ENCODE measurements around the gene SET.
A peak's percentile ranks its signal among the peaks of the same experiment; 100 is the strongest.
"Not testable (repeated sequence)": the region's sequence is repeated elsewhere in the genome, so short reads cannot be mapped to it uniquely, and the experiment has no call there.

Gene SET, protein sequence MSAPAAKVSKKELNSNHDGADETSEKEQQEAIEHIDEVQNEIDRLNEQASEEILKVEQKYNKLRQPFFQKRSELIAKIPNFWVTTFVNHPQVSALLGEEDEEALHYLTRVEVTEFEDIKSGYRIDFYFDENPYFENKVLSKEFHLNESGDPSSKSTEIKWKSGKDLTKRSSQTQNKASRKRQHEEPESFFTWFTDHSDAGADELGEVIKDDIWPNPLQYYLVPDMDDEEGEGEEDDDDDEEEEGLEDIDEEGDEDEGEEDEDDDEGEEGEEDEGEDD

DNA sequence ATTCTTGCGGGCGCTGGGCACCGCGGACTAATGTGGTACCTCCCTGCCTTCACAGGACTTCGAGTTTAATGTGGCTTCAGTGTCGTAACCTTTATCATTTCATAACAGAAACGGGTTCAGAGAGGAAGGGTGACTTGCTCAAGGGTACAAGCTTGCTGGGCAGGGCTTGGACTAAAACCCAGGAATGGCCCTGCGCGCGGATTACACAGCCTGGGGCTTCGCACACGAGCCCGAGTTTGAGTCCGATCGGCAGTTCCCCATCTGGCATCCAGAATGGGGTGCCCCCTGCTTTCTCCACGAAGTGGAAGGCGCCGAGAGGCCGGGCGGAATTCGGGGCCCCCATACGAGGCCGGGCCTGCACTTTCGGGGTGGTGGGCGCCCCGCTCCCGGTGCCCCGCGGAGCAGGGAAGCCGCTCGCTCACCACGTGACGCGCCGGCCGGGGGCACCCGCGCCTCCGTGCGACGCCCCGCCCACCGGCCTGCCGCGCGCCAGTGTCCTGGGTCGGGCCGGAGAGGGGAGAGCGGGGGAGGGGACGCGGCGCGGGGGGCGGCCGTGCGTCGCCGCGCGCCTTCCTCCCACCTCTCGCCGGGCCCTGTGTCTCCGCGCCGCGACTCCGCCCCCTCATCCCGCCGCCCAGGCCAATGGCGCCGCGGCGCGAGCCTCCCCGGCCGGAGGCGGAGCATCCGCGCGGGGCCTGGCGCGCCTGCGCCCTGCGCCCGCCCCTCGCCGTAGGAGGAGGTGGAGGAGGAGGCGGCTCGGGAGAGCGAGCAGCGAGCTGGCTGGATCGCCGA lies at the start of gene SET:
SET (plus strand) TSS at position 722 of the 792 bp plus-strand sequence. CDS start 361 bp downstream, outside the sequence.
- DNase-seq (ENCODE audit: low read depth): peak; percentile 49

DNA sequence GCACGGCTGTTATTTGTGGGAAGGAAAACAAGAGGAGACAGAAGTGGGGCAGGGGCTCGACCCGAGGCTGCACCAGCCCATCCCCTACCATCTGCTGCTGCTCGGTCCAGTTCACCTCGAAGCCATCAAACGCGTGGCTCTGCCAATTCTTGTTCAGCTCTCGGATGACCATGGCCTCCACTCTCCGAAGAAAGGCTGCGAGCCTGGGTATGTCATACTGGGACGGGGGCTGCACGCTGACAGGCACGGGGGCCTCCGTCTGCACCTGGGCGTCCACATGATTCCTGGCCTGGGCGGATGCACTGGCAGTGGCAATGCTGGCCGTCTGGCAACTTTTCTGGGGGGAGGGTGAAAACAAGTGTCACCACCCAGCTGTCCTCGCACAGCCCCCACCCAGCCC lies 48.4 kb upstream of the SET start:
- DNase-seq (ENCODE audit: low read depth): no peak

DNA sequence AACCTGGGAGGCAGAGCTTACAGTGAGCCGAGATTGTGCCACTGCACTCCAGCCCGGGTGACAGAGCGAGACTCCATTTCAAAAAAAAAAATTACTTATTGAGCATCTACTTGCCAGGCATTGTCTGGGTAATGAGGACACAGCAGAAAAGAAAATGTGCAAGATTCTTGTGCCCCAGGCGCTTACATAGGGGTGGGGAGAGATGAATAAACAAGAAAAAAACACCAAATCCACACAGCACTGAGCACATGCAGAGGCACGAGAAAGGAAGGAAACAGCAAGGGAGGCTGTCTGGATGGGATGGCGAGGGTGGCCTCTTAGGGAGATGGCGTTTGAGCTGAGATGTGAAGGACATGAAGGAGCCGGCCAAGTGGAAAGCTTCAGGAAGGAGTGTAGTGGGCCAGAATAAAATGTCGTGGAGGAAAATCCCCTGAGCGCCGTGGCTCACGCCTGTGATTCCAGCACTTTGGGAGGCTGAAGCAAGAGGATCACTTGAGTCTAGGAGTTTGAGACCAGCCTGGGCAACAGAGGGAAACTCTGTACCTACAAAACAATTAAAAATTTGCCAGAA lies 46.3 kb upstream of the SET start:
- no peak for DNase-seq (ENCODE audit: low read depth)

DNA sequence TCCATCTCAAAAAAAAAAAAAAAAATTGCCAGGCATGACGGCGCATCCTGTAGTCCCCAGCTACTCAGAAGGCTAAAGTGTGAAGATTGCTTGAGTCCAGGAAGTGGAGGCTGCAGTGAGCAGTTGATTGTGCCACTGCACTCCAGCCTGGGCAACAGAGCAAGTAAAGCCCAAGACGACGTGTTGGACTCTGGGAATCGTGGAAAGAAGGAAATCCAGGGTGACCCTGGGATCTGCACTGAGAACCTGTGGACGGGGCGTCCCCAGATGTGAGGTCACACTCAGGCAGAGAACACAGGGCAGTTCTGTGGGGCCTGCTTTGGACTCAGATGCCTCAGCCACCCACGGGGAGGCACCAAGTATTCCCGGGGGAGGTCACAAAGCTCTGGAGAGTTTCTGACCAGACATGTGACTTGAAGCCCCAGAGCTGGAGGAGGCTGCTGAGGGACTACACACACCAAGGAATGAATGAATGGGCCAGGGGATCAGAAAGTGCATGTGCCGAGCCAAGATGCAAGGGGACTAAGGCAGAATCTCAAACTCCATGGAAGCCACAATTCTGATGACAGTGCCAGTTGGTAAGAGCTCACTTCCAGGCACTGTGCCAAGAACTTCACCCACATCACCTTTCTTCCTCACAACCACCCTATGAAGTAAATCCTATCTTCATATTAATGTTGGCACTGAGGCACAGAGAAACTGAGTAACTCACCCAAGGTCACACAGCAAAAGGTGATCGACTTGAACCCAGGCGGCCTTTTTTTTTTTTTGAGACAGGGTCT lies 45.3 kb upstream of the SET start:
- no peak for DNase-seq (ENCODE audit: low read depth)

DNA sequence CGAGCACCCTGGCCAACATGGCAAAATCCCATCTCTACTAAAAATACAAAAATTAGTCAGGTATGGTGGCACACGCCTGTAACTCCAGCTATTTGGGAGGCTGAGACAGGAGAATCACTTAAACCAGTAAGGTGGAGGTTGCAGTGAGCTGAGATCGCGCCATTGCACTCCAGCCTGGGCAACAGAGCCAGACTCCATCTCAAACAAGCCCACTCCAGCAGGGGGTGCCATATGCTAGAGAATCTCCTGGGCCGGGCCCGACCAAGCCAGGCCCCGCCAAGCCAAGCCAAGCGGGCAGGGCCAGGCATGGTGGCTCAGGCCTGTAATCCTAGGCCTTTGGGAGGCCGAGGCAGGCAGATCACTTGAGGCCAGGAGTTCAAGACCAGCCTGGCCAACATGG lies 40.8 kb upstream of the SET start:
- DNase-seq (ENCODE audit: low read depth): not testable (repeated sequence)

DNA sequence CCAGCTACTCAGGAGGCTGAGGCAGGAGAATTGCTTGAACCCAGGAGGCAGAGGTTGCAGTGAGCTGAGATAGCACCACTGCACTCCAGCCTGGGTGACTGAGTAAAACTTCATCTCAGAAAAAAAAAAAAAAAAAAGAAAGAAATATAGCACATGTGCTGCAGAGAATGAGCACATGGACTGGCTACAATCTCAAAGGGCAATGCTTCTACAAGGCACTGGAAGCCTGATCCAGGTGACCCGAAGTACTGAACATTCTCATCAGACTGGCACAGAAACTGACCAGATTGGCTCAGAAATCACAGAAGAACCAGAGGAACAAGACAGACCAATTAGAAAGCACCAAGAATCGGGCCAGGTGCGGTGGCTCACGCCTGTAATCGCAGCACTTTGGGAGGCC lies 37.2 kb upstream of the SET start:
- DNase-seq (ENCODE audit: low read depth): no peak

DNA sequence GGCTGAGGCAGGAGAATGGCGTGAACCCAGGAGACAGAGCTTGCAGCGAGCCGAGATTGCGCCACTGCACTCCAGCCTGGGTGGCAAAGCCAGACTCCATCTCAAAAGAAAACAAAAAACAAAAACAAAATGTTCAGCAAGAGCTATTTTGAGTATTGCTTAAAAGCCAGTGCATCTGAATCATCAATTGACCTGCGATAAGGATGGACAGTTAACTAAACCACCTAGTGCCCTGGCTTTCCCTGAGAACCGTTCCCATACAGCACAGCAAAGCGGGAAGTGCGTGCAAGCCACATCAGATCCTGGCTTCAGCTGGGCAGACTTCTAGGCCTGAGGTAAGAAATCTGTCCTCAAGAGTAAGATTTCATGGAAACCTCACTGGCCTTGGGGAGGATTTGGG lies 35.1 kb upstream of the SET start:
- no peak for DNase-seq (ENCODE audit: low read depth)

DNA sequence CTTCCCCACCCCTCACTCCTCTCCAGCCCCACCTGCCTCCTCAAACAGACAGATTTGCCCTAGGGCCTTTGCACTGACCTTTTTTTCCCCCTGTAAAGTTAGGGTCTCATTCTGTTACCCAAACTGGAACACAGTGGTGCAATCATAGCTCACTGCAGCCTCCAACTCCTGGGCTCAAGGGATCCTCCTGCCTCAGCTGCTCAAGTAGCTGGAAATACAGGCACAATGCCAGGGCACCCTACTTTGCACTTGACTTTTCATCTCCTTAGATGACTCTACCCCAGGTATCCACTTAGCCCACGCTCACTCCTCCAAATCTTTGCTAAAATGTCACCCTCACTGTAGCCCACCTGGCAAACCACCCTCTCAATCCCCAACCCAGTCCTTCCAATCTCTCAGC lies 34.5 kb upstream of the SET start:
- no peak for DNase-seq (ENCODE audit: low read depth)

DNA sequence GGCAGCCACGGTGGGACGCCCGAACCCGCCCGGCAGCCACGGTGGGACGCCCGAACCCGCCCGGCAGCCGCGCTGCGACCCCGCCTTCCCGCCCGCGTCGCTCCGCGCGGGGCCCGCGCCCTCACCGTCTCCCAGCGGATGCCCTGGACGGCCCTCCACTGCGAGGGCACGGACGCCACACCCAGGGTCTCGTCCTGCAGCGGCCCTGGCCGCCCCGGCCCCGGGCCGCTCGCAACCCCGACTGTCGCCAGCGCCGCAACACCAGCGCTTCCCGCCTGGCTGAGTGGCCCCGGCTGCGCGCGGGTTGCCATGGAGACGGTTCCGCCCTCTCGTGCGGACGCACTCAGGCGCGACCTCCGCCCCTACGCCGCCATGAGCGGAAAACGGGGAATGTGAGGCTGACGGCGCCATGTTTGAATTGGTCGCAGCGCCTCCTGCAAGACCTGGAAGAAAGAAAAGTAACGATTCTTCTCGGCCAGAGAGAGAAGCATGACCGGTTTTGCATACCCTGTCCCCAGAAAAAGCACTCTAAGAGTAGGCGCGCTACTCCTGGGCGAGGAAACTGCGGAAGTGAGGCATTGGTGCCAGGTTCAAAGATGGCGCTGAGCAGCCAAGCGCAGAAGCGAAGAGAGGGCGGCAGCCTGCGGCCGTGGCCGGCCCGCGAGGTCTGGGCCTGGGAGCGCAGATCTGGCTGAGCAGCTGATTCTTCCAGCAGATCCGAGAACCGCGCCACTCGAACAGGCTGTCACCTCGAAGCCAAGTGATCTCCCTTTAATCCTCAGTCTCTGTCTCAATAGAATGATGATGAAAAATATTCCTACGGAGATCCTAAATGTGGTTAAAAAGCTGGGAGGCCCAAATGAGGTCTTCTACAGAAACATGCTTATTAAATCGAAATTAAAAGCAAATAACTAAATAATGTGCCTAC lies 32.3 kb upstream of the SET start, which contains the start of gene DYNC2I2:
DYNC2I2 (minus strand) TSS at position 432 of the 928 bp plus-strand sequence; CDS start at position 311, 121 bp downstream.
- peak; percentile 52 for DNase-seq (ENCODE audit: low read depth)

DNA sequence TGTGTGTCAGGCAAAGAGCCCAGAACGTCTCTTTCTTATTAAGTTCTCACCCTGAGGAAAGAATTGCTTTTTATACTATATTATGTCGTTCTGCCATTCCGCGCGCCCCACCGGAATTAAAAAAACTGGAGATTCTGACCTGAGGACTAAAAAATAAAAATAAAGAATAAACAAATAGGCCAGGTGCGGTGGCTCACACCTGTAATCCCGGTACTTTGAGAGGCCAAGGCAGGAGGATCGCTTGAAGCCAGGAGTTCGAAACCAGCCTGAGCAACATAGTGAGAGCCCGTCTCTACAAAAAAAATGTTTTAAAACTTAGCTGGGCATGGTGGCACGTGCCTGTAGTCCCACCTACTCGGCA lies 31.7 kb upstream of the SET start:
- DNase-seq (ENCODE audit: low read depth): no peak

DNA sequence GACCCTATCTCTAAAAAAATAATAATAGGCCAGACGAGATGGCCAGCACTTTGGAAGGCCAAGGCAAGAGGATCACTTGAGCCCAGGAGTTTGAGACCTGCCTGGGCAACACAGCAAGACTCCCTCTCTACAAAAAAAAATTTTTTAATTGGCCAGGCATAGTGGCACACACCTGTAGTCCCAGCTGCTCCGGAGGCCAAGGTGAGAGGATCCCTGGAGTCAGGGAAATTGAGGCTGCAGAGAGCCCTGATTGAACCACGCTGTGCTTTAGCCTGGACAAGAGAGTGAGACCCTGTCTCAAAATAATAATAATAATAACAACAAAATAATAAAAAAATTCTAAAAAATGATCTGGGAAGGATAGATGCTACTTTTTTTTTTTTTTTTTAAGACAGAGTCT lies 31.2 kb upstream of the SET start:
- no peak for DNase-seq (ENCODE audit: low read depth)

DNA sequence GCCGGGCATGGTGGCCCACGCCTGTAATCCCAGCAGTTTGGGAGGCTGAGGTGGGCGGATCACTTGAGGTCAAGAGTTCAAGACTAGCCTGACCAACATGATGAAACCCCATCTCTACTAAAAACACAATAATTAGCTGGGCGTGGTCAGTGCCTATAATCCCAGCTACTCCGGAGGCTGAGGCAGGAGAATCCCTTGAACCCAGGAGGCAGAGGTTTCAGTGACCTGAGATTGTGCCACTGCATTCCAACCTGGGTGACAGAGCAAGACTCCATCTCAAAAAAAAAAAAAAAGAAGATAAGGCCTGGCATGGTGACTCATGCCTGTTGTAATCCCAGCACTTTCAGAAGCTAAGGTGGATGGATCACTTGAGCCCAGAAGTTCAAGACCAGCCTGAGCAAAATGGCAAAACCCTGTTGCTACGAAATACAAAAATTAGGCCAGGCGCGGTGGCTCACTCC lies 22.5 kb upstream of the SET start:
- DNase-seq (ENCODE audit: low read depth): not testable (repeated sequence)

DNA sequence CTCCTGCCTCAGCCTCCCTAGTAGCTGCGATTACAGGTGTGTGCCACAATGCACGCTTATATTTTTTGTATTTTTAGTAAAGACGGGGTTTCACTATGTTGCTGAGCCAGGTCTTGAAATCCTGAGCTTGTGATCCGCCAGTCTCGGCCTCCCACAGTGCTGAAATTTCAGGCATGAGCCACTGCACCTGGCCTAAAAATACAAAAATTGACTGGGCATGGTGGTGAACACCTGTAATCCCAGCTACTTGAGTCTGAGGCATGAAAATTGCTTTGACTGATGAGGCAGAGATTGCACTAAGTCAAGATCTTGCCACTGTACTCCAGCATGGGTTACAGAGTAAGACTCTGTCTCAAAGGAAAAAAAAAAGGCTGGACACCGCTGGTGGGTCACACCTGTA lies 19.2 kb upstream of the SET start:
- no peak for DNase-seq (ENCODE audit: low read depth)

DNA sequence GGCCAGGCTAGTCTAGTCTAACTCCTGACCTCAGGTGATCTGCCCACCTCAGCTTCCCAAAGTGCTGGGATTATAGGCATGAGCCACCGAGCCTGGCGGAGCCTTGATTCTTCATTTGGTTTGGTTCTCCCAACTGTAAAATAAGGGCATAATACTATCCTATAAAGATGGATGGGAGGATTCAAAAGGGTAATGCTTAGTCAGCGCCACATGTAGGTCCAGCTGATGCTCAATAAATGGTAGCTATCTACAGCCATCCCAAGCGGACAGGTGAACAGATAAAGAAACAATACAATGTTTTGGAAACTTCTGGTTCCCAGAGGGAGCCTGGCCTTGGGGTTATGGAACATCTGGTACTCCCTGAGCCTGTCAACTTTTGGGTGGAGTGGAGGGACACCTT lies 13.6 kb upstream of the SET start:
- DNase-seq (ENCODE audit: low read depth): no peak

DNA sequence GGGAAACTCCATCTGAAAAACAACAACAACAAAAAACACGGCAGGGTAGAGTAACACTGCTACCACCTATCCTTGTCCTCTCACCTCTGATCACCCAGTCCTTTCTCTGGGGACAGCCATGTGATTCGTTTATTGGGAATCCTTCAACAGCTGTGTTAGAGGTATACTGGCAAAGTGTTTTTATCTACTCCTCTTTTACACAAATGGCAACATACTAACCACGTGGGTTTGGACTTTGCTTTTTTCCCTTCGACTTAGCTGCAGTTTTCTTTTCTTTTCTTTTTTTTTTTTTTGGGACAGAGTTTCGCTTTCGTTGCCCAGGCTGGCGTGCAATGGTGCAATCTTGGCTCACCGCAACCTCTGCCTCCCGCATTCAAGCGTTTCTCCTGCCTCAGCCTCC lies 11.2 kb upstream of the SET start:
- DNase-seq (ENCODE audit: low read depth): no peak

DNA sequence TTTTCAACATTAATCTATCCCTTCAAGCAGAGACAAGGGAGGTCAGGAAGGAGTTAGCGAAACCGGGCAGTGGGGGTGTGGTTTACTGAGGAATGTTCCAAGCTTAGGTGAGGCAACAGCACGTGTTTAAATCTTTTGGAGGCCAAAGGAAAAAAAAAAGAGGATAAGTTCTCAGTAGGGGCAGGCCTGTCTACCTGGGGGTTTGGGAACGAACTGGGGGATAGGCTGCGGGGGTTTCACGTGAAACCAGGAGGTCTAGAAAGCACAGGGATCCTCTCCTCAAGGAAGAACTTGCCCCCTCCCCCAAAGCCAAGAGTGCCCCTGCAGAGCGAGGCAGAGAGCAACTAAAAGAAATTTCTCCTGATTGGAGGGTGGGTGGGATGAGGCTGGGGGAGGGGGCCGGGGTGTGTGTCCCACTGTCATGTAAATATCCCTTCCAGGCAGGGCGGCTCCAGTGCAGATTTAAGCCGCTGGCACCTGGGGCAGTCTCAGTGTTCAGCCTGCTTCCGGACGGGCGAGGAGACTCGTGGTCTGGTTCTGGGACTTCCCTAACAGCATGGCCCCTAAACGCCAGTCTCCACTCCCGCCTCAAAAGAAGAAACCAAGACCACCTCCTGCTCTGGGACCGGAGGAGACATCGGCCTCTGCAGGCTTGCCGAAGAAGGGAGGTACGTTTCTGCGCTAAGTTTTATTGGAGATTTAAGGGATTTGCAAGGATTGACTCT lies 5.5 kb upstream of the SET start:
- DNase-seq (ENCODE audit: low read depth): no peak

DNA sequence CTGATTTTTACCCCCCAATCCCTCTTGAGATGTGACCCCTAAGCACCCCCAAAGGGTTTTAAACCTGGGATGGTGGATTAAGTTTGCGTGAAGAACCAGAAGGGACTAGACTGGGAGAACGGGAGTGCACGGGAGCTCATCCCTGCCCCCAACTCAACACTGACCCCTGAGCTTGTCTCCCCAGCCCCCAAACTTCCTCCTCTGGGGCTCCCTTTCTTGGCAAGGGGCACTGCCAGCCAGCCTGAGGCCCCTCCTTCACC lies 5.0 kb upstream of the SET start:
- no peak for DNase-seq (ENCODE audit: low read depth)

DNA sequence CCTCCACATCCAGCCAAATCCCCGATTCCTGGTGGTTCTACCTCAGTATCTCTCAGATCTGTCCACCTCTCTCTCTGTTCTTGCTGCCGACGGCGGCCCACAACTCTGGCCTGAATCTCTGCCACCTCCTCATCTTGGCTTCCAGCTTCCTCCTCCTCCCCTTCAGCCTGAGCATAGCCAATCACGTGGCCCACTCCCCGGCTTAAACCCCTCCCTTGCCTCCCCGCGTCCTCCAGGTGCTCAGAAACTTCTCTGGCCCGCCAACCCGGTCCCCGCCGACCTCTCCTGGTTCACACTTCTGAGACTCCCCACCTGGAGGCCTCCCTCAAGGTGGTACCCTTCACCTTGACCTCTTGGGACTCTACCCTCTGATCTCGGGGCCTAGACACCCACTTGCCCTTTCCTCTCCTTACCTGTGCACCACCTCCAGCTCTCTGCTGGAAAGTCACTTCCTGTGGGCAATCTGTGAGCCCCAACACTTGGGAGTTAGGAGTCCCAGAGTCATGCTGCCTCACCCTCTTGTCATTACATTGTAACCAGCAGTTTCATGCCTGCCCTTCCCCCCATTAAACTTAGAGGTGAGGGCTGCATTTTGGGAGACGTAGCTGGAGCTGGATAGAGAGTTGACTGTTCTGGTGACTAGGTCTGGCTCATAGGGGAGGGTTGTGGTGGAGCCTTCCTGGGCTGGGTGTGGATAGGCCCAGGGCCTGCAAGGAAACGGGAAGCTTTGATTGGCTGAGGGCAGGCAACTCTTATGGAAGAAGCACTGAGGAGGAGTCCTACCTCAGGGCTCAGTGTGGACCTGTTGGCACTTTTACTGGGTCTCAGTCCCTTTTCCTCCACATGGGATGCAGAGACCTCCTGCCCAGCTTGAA lies 4.5 kb upstream of the SET start:
- DNase-seq (ENCODE audit: low read depth): peak; percentile 47

DNA sequence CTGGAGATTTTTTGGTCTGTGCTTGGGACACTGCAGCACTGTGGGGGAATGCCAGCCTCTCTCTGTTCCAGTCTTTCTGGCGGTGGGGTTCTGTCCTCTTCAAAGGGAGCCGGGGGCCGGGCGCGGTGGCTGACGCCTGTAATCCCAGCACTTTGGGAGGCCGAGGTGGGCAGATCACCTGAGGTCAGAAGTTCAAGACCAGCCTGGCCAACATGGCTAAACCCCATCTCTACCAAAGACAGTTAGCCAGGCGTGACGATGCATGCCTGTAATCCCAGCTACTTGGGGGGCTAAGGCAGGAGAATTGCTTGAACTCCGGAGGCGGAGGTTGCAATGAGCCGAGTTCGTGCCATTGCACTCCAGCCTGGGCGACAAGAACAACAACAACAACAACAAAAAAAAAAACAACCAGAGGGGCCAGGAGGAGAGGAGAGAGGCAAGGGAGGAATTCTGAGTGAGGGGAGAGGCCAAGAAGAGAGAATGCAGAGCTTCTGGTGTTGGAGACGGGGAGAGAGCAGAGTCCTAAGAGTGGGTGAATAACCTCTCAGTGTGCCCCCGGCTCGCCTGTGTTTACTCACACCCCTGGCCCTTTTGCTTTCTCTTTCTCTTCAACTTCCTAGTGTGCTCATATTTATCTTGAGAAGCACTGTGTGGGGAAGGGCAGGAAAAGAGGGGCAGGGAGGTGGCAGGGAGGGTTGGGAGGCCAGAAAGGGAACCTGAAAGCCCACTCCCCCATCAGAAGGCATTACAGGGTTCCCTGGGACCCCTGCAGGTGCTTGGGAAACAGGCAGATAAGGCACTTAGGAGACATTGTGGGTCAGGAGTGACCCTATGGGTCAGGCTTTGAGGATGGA lies 3.2 kb upstream of the SET start:
- no peak for DNase-seq (ENCODE audit: low read depth)
